Skeletal muscle tissue (tissue), 4 donors: ENCODE data around the gene ROR1. TPM values are rescaled to one million over a fixed set of nuclear protein-coding genes. Genes with fewer than 3 reads are reported as not detected.

Experiments
- H3K27ac ChIP-seq: one replicate; pipeline ENCODE4 v1.7.0; 2013; ENCODE audit warnings: mild to moderate bottlenecking, low read depth, low read length, inconsistent platforms
- H3K27me3 ChIP-seq, 3 donors: one replicate each; pipeline ENCODE4 v1.7.0; 2013; ENCODE audit warnings: low read length in 3 of 3; ENCODE audit not compliant: control insufficient read depth in 3 of 3, insufficient read depth in 3 of 3
- H3K36me3 ChIP-seq, 3 donors: one replicate each; pipeline ENCODE4 v1.7.0; 2013; ENCODE audit warnings: low read length in 3 of 3; ENCODE audit not compliant: control insufficient read depth in 3 of 3, insufficient read depth in 3 of 3
- H3K4me1 ChIP-seq, 3 donors: one replicate each; pipeline ENCODE4 v1.7.0; 2013; ENCODE audit warnings: low read length in 3 of 3, mild to moderate bottlenecking in 3 of 3; ENCODE audit not compliant: control insufficient read depth in 3 of 3, insufficient read depth in 3 of 3
- H3K4me3 ChIP-seq, 3 donors: one replicate each; pipeline ENCODE4 v1.7.0; 2013; ENCODE audit warnings: low read length in 3 of 3
- H3K9ac ChIP-seq, 3 donors: one replicate each; pipeline ENCODE4 v1.7.0; 2013; ENCODE audit warnings: low read length in 3 of 3, mild to moderate bottlenecking in 3 of 3, moderate library complexity in 2 of 3, low read depth in 1 of 3
- H3K9me3 ChIP-seq, 3 donors: one replicate each; pipeline ENCODE4 v1.7.0; 2013; ENCODE audit warnings: low read length in 3 of 3; ENCODE audit not compliant: control insufficient read depth in 3 of 3
- total RNA-seq: library from RNA; depleted of rRNA; stranded (reverse); fragments of >200 nt; gene quantifications from one replicate; pipeline ENCODE4 v1.2.3, GENCODE V29; 2014
- donor health status: Osteomylitis.

Gene ROR1
- total RNA-seq, 1 donor from 2014 or later: 7.8 TPM

- H3K27me3 ChIP-seq: no peaks in the 10 kb centered on the region
Observed at GRCh38 chr1:63740432-63740831, 33.4 kb upstream of the ROR1 start.

GRCh38 chr1:63742526-63742925 lies 31.3 kb upstream of the ROR1 start:
- Histone ChIP-seq H3K4me1 (peaks cover 11 to 14% (median 14%) of the 10 kb centered on the region in 3 donors), H3K27ac (no peak overlapping the region), H3K36me3 (no peaks in the 10 kb centered on the region), H3K4me3 (no peak overlapping the region), H3K9ac (no peak overlapping the region), H3K27me3 (no peaks in the 10 kb centered on the region), H3K9me3 (no peaks in the 10 kb centered on the region)

More at GRCh38 chr1:63740432-63740831, 33.4 kb upstream of the ROR1 start:
- no peaks in the 10 kb centered on the region for H3K4me1 ChIP-seq
- H3K9me3 ChIP-seq: no peaks in the 10 kb centered on the region
- no peaks in the 10 kb centered on the region for H3K36me3 ChIP-seq
- no peak overlapping the region for H3K9ac ChIP-seq
- no peak overlapping the region for H3K27ac ChIP-seq
- no peak overlapping the region for H3K4me3 ChIP-seq

- no peaks in the 10 kb centered on the region for H3K36me3 ChIP-seq
- H3K4me1 ChIP-seq: peaks cover 14 to 22% (median 18%) of the 10 kb centered on the region in 3 donors
- H3K9ac ChIP-seq: no peak overlapping the region
- H3K27ac ChIP-seq: no peak overlapping the region
- no peak overlapping the region for H3K4me3 ChIP-seq
- no peaks in the 10 kb centered on the region for H3K9me3 ChIP-seq
- H3K27me3 ChIP-seq: no peaks in the 10 kb centered on the region
Observed at GRCh38 chr1:63743781-63744180, 30.0 kb upstream of the ROR1 start.

- Histone ChIP-seq H3K27ac (no peak overlapping the region), H3K4me3 (no peak overlapping the region), H3K9me3 (no peaks in the 10 kb centered on the region), H3K27me3 (no peaks in the 10 kb centered on the region), H3K9ac (peak overlapping the region in 1 of 3 donors; percentile 10), H3K4me1 (peaks cover 14 to 22% (median 18%) of the 10 kb centered on the region in 3 donors), H3K36me3 (no peaks in the 10 kb centered on the region)
Observed at GRCh38 chr1:63746129-63746864, 27.5 kb upstream of the ROR1 start.

GRCh38 chr1:63747445-63747844 lies 26.4 kb upstream of the ROR1 start:
- Histone ChIP-seq H3K9me3 (no peaks in the 10 kb centered on the region), H3K9ac (no peak overlapping the region), H3K4me3 (peak overlapping the region in 1 of 3 donors; percentile 31), H3K36me3 (no peaks in the 10 kb centered on the region), H3K27me3 (no peaks in the 10 kb centered on the region), H3K27ac (no peak overlapping the region), H3K4me1 (peaks cover 14 to 22% (median 18%) of the 10 kb centered on the region in 3 donors)

- Histone ChIP-seq H3K27me3 (no peaks in the 10 kb centered on the region), H3K9ac (no peak overlapping the region), H3K4me3 (no peak overlapping the region), H3K36me3 (no peaks in the 10 kb centered on the region), H3K9me3 (no peaks in the 10 kb centered on the region), H3K4me1 (peaks cover 14 to 22% (median 18%) of the 10 kb centered on the region in 3 donors), H3K27ac (no peak overlapping the region)
Observed at GRCh38 chr1:63748046-63748580, 25.7 kb upstream of the ROR1 start.

- H3K9ac ChIP-seq: no peak overlapping the region
- no peaks in the 10 kb centered on the region for H3K27me3 ChIP-seq
- no peaks in the 10 kb centered on the region for H3K9me3 ChIP-seq
- no peak overlapping the region for H3K4me3 ChIP-seq
- no peaks in the 10 kb centered on the region for H3K36me3 ChIP-seq
- peaks cover 14 to 22% (median 18%) of the 10 kb centered on the region in 3 donors for H3K4me1 ChIP-seq
- no peak overlapping the region for H3K27ac ChIP-seq
Observed at GRCh38 chr1:63748641-63749040, 25.2 kb upstream of the ROR1 start.

GRCh38 chr1:63750721-63751120 lies 23.1 kb upstream of the ROR1 start:
- Histone ChIP-seq H3K27ac (no peak overlapping the region), H3K36me3 (no peaks in the 10 kb centered on the region), H3K9ac (no peak overlapping the region), H3K9me3 (no peaks in the 10 kb centered on the region), H3K4me1 (peaks cover 14 to 22% (median 18%) of the 10 kb centered on the region in 3 donors), H3K4me3 (no peak overlapping the region), H3K27me3 (no peaks in the 10 kb centered on the region)

GRCh38 chr1:63752176-63752575 lies 21.6 kb upstream of the ROR1 start:
- Histone ChIP-seq H3K27ac (no peak overlapping the region), H3K9me3 (no peaks in the 10 kb centered on the region), H3K27me3 (no peaks in the 10 kb centered on the region), H3K4me1 (peaks cover 4 to 11% (median 10%) of the 10 kb centered on the region in 3 donors), H3K9ac (no peak overlapping the region), H3K4me3 (no peak overlapping the region), H3K36me3 (no peaks in the 10 kb centered on the region)

GRCh38 chr1:63753591-63753990 lies 20.2 kb upstream of the ROR1 start:
- Histone ChIP-seq H3K9me3 (no peaks in the 10 kb centered on the region), H3K9ac (no peak overlapping the region), H3K4me1 (no peaks in the 10 kb centered on the region), H3K27me3 (no peaks in the 10 kb centered on the region), H3K27ac (no peak overlapping the region), H3K4me3 (no peak overlapping the region), H3K36me3 (no peaks in the 10 kb centered on the region)
